AG09309 (cell line): ENCODE data around the gene PRKN.

Experiments
- DNase-seq: peaks from one replicate; pipeline ENCODE4 v3.0.0-alpha.2; 2010; ENCODE audit warnings: low read depth
- H3K4me3 ChIP-seq: 2 replicates; pipeline ENCODE4 v1.5.1; 2011; ENCODE audit warnings: mild to moderate bottlenecking, low read depth, low read length, moderate library complexity; ENCODE audit not compliant: control insufficient read depth
- CTCF ChIP-seq: IDR thresholded peaks from 2 replicates; pipeline ENCODE4 v1.5.1; 2011; ENCODE audit warnings: mild to moderate bottlenecking, low read depth, low read length, inconsistent platforms; ENCODE audit not compliant: insufficient read depth, control insufficient read depth; ENCODE audit errors: missing control alignments

PRKN gene

GRCh38 chr6:161374971-161375873, 1352.3 kb downstream of the PRKN start:
- TF ChIP-seq CTCF = peak; percentile 28

DNA sequence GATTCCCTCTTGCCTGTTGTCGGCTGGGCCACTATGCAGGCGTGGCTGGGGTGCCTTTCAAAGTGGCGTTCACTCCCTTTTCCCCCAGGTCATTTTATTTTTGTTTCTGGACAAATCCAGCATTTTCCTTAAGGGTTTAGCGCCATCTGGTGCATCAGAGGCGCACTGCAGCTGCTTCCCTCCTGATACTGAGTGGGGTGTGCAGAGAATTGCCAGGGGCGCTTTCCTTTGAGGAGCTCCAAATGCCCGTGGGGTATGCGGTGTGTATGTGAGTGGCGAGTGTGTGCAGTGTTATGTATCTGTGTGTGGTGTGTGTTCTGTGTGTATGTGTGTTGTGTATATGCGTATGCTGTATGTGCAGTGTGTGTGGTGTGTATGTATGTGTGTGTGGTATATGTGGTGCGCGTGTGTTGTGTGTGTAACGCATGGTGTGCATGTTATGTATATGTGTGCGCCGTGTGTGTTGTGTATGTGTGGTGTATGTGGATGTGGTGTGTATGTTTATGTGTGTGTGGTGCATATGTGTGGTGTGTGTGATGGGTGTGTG, 1353.6 kb downstream of the PRKN start:
- H3K4me3 ChIP-seq = no peak overlapping the region
- TF ChIP-seq CTCF = peak; percentile 95
- DNase-seq = no peak

More at GRCh38 chr6:161374971-161375873, 1352.3 kb downstream of the PRKN start:
- no peak for DNase-seq
- H3K4me3 ChIP-seq = no peak overlapping the region

- TF ChIP-seq CTCF = no peak
- no peak overlapping the region for H3K4me3 ChIP-seq
- no peak for DNase-seq
Observed at GRCh38 chr6:161372422-161372793, 1355.2 kb downstream of the PRKN start.

DNA sequence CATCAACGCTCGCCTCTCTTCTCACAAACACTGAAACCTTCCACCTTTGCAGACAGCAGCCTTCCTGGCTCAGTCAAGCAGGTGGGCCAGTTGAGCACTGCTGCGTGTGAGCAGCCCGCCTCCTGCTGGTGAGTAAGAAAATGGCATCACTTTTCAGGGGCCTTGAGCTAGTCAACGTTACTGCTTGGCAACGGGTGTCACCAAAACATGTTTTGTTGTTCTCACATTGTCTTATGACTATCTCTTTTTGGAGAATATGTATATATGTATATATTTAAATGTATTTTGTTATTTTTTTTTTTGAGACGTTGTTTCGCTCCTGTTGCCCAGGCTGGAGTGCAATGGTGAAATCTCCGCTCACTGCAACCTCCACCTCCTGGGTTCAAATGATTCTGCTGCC, 1356.7 kb downstream of the PRKN start:
- TF ChIP-seq CTCF = peak; percentile 98
- DNase-seq = no peak
- no peak overlapping the region for H3K4me3 ChIP-seq

DNA sequence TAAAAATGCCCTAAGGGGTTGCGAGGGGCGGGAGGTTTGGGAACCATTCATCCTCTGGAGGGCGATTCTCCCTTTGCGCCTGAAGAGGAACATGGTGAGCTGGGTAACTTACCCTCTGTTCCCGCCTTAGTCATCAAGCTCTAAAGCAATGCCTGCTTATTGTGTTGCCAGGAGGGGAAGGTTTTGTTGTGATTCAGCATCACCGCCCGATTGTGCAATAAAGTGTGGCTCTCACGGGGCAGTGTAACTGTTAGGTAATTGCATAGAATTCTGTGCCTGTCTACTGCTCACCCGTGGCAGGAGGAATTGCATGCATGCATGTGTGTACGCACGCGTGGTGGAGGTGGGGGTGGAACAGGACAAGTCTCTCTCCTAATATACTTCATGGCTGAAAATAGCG, 1358.2 kb downstream of the PRKN start:
- peak; percentile 30 for TF ChIP-seq CTCF
- no peak overlapping the region for H3K4me3 ChIP-seq
- DNase-seq = peak; percentile 95

- no peak for TF ChIP-seq CTCF
- no peak for DNase-seq
- H3K4me3 ChIP-seq = no peak overlapping the region
Observed at GRCh38 chr6:161368514-161368913, 1359.1 kb downstream of the PRKN start.

DNA sequence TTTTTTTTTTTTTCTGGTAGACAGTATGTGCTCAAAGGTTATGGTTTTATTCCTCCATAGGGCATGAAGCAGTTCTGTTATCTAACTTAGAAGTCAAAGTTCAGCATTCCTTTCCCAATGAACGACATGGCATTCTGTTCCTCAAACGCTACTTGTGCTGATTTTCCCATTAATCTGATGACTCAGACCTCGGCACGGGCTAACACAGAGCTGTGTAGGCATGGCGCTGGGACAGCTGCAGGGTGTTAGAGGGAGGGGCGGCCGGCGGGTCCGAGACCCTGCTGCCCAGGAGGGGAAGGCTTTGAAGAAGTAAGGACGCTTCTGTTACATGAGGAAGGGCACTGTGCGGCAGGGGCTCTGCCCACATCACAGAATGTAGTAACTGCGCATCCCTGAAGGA, 1360.1 kb downstream of the PRKN start:
- no peak overlapping the region for H3K4me3 ChIP-seq
- DNase-seq = no peak
- no peak for TF ChIP-seq CTCF
